BLaER1 treated with 17β-estradiol and CSF1 and Interleukin-3, amounts not matched to agents 10 nM and 100 nM (cell line): ENCODE data around the gene PKNOX2.

Experiments used
- H3K27ac ChIP-seq, 11 experiments: shearing (Covaris generic); formaldehyde crosslinking; 2 replicates each; pipeline ENCODE4 v1.8.1; 2022
- H3K27me3 ChIP-seq, 11 experiments: shearing (Covaris generic); formaldehyde crosslinking; 2 replicates each; pipeline ENCODE4 v1.8.1; 2022
- H3K36me3 ChIP-seq, 11 experiments: shearing (Covaris generic); formaldehyde crosslinking; 2 replicates each; pipeline ENCODE4 v1.8.1; 2022
- H3K4me1 ChIP-seq, 10 experiments: shearing (Covaris generic); formaldehyde crosslinking; 2 replicates each; pipeline ENCODE4 v1.8.1; 2022
- H3K4me2 ChIP-seq, 11 experiments: shearing (Covaris generic); formaldehyde crosslinking; 2 replicates each; pipeline ENCODE4 v1.8.1; 2022
- H3K4me3 ChIP-seq, 10 experiments: shearing (Covaris generic); formaldehyde crosslinking; 2 replicates each; pipeline ENCODE4 v1.8.1; 2022
- H3K9ac ChIP-seq, 11 experiments: shearing (Covaris generic); formaldehyde crosslinking; 2 replicates each; pipeline ENCODE4 v1.8.1; 2022
- H3K9me3 ChIP-seq, 11 experiments: shearing (Covaris generic); formaldehyde crosslinking; replicated peaks in 1 of 11; 2 replicates each; pipeline ENCODE4 v1.8.1; 2022
- H4K20me1 ChIP-seq, 11 experiments: shearing (Covaris generic); formaldehyde crosslinking; 2 replicates each; pipeline ENCODE4 v1.8.1; 2022
- Cebpa-rat ChIP-seq, 11 experiments: shearing (Covaris generic); IDR thresholded peaks; 2 replicates each; pipeline ENCODE4 v1.8.1; 2022

PKNOX2 gene

DNA sequence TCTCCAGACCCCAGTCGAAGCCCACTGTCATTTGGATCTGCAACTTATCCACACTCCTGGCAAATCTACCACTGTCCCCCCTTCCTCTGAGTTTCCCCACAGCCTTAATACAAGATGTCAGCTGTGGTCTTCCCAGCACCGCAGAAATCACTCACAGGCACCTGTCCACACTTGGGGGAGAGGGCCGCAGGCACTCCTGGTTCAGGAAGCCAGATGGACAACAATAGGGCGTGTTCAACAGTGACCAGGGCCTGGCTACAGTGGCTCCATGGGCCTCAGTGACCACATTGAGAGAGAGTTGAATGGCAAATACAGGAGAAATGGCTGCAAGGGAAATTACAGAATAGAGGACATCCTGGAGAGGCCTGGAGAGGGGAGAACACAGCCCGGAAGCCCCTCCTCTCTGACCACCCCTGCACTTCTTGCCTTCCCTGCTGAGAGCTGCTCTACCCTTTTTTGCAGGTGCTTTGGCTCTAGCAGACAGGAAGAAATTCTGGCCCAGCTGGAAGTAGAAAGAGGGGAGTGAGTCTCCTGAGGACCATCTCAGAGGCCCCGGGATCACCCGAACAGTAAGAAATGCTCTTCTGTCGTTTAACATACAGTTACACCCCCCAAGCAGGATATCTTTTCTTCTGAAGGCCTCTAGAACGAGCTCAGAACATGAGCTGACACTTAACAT is 166.9 kb downstream of the PKNOX2 start:
- Histone ChIP-seq H3K27me3 (no peaks in the 10 kb centered on the region), H3K9me3 (no peaks in the 10 kb centered on the region), H3K4me3 (no peak overlapping the region), H3K4me1 (peaks cover 0 to 8% (median 0%) of the 10 kb centered on the region in 10 experiments; a peak in 4 of 20 replicates), H4K20me1 (no peaks in the 10 kb centered on the region; a peak in 1 of 22 replicates), H3K9ac (no peak overlapping the region), H3K36me3 (no peaks in the 10 kb centered on the region), H3K27ac (no peak overlapping the region), H3K4me2 (no peak overlapping the region)
- TF ChIP-seq Cebpa-rat (IDR thresholded peaks at IDR 0.05): no peak

- Histone ChIP-seq H3K9me3 (no peaks in the 10 kb centered on the region), H3K4me2 (no peak overlapping the region), H3K9ac (no peak overlapping the region), H3K4me1 (peaks cover 0 to 8% (median 0%) of the 10 kb centered on the region in 10 experiments; a peak in 4 of 20 replicates), H3K27ac (no peak overlapping the region), H4K20me1 (no peaks in the 10 kb centered on the region; a peak in 1 of 22 replicates), H3K27me3 (no peaks in the 10 kb centered on the region), H3K36me3 (no peaks in the 10 kb centered on the region), H3K4me3 (no peak overlapping the region)
- TF ChIP-seq Cebpa-rat (IDR thresholded peaks at IDR 0.05): no peak
These were observed 168.3 kb downstream of the PKNOX2 start for GRCh38 chr11:125332821-125333220.

DNA sequence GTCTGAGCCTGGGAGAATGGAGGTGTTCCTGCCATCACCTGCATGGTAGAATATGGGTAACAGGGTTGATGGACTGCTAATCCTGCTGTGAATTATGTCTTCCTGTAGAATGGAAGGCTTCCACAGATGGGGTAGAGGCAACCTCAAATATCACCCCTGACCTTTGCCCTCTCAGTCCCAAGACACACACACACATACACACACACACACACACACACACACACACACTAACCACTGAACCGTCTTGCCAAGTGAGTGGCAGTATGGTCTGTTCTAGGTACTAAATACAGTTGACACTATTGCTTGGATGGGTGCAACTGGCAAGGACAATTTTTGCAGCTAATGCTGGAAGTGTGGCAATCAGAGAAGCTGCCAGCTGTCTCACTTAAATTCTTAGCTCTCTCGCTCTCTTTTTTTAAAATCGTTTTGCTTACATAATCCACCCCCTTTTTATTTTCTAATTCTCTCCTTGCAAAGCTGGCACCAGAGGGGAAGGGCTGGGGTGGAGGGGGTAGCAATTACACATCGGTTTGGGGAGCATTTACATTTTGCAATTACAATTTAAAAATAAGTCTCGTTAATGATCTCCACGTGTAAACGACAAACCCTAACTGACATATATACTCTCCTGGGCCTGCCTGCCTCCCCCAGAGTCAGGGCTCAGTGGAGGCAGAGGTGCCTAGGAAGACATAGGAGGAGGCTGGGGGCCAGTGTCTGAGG is 169.0 kb downstream of the PKNOX2 start:
- no peak overlapping the region for H3K9ac ChIP-seq
- H3K9me3 ChIP-seq: no peaks in the 10 kb centered on the region
- no peak overlapping the region for H3K4me2 ChIP-seq
- TF ChIP-seq Cebpa-rat (IDR thresholded peaks at IDR 0.05): no peak
- peaks cover 0 to 8% (median 0%) of the 10 kb centered on the region in 10 experiments; a peak in 4 of 20 replicates for H3K4me1 ChIP-seq
- H4K20me1 ChIP-seq: no peaks in the 10 kb centered on the region; a peak in 1 of 22 replicates
- no peak overlapping the region for H3K27ac ChIP-seq
- no peaks in the 10 kb centered on the region for H3K27me3 ChIP-seq
- H3K36me3 ChIP-seq: no peaks in the 10 kb centered on the region
- no peak overlapping the region for H3K4me3 ChIP-seq

DNA sequence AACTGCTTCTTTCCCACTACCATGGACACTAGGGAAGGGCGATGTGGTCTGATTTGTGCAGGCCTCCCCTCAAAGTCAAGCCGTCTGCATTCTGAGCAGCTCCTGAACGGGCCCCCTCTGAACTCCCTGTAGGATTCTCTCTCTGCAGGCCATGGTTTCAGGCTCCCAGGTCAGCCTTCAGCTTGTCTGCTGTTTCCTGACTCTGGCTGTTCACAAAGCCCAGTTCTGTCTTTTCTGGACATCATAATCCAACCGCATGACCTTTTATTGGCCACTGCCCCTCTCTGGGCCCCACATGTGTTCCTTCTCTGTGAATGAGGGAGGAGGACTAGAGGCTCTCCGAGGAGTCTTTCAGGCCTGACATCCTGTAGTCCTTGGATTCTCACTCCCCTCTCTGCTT is 170.6 kb downstream of the PKNOX2 start:
- H4K20me1 ChIP-seq: no peaks in the 10 kb centered on the region; a peak in 1 of 22 replicates
- H3K9ac ChIP-seq: no peak overlapping the region
- H3K27ac ChIP-seq: no peak overlapping the region
- H3K4me3 ChIP-seq: no peak overlapping the region
- H3K9me3 ChIP-seq: no peaks in the 10 kb centered on the region
- H3K27me3 ChIP-seq: no peaks in the 10 kb centered on the region
- peaks cover 0 to 1% (median 0%) of the 10 kb centered on the region in 10 experiments; a peak in 4 of 20 replicates for H3K4me1 ChIP-seq
- H3K4me2 ChIP-seq: no peak overlapping the region
- no peak for TF ChIP-seq Cebpa-rat (IDR thresholded peaks at IDR 0.05)
- no peaks in the 10 kb centered on the region for H3K36me3 ChIP-seq

- Histone ChIP-seq H3K9me3 (no peaks in the 10 kb centered on the region), H3K4me1 (no peaks in the 10 kb centered on the region), H4K20me1 (no peaks in the 10 kb centered on the region; a peak in 2 of 22 replicates), H3K4me3 (no peak overlapping the region), H3K27ac (no peak overlapping the region), H3K36me3 (no peaks in the 10 kb centered on the region), H3K4me2 (no peak overlapping the region), H3K27me3 (no peaks in the 10 kb centered on the region), H3K9ac (no peak overlapping the region)
- no peak for TF ChIP-seq Cebpa-rat (IDR thresholded peaks at IDR 0.05)
These were observed 173.6 kb downstream of the PKNOX2 start for GRCh38 chr11:125337836-125338834.

DNA sequence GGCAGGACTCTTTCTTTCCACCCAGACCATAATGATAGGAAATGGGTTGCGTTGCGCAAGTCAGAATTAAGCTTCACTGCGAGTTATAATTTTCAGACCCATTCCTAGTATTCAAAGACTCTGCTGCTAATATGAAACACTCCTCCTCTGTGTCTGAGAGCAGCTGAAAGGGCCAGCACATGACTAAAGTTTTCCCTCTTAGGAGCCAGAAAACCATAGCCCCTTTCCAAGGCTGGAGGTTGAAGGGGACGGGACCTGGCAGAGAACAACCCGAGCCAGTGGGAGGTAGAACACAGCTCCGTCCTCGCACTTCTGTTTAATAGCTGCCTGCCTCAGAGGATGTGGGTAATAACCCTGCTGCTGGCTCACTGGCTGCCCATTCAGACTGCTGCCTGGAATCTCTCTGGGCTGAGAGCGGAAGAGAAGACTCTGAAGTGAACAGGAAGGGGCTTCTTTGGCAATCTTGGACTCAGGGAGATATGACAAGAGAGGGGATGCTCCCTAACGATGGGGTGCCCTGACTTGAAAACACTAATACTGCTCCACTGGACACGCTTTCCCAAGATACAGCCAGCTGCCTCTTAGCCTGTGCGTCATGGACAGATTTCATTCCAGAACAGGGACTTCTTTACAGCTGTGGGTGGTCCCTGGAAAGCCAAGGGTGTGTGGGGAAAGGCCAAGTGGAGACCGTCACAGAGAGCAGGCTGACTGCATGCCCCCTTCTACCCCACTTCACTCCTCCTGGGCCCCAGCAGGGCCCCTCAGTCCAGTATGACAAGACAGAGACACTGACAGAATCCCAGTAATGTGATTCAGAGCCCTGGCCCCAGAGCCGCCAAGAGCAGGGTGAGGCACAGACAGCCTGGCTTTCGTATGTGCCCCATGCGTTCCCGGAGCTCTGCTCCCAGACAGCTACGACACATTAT is 174.6 kb downstream of the PKNOX2 start:
- H3K4me3 ChIP-seq: no peak overlapping the region
- H3K27me3 ChIP-seq: no peaks in the 10 kb centered on the region
- no peaks in the 10 kb centered on the region for H3K4me1 ChIP-seq
- no peak overlapping the region for H3K9ac ChIP-seq
- no peak overlapping the region for H3K4me2 ChIP-seq
- H3K36me3 ChIP-seq: no peaks in the 10 kb centered on the region
- H3K9me3 ChIP-seq: no peaks in the 10 kb centered on the region
- peak in 1 of 11 experiments; percentile 38; a peak in 1 of 22 replicates for TF ChIP-seq Cebpa-rat (IDR thresholded peaks at IDR 0.05)
- H4K20me1 ChIP-seq: no peaks in the 10 kb centered on the region; a peak in 1 of 22 replicates
- H3K27ac ChIP-seq: no peak overlapping the region

GRCh38 chr11:125341676-125342075 is 177.1 kb downstream of the PKNOX2 start:
- Histone ChIP-seq H3K9me3 (no peaks in the 10 kb centered on the region), H3K9ac (no peak overlapping the region), H3K36me3 (no peaks in the 10 kb centered on the region), H3K27me3 (no peaks in the 10 kb centered on the region), H3K4me1 (no peaks in the 10 kb centered on the region), H3K27ac (no peak overlapping the region), H3K4me2 (no peak overlapping the region), H4K20me1 (no peaks in the 10 kb centered on the region; a peak in 1 of 22 replicates), H3K4me3 (no peak overlapping the region)
- no peak for TF ChIP-seq Cebpa-rat (IDR thresholded peaks at IDR 0.05)

- H3K27me3 ChIP-seq: no peaks in the 10 kb centered on the region
- H4K20me1 ChIP-seq: no peaks in the 10 kb centered on the region; a peak in 2 of 22 replicates
- no peak overlapping the region for H3K27ac ChIP-seq
- no peaks in the 10 kb centered on the region for H3K4me1 ChIP-seq
- no peak for TF ChIP-seq Cebpa-rat (IDR thresholded peaks at IDR 0.05)
- no peak overlapping the region for H3K9ac ChIP-seq
- H3K4me2 ChIP-seq: no peak overlapping the region
- no peaks in the 10 kb centered on the region for H3K9me3 ChIP-seq
- no peak overlapping the region for H3K4me3 ChIP-seq
- no peaks in the 10 kb centered on the region for H3K36me3 ChIP-seq
These were observed 177.9 kb downstream of the PKNOX2 start for GRCh38 chr11:125342281-125342930.
